Stimulated activated CD8-positive, alpha-beta memory T cell treated with anti-CD3 and anti-CD28 coated beads, Interleukin-7, amount 100 ng/mL, for 4 hours (primary cell): ENCODE measurements around the gene CUL4B.
"Not testable (repeated sequence)": the region's sequence is repeated elsewhere in the genome, so short reads cannot be mapped to it uniquely, and the experiment has no call there.

ENCODE experiments used
- DNase-seq, 2 donors: peaks; one replicate each; pipeline ENCODE4 v3.0.0-alpha.2; 2020; ENCODE audit warnings: low read depth in 2 of 2

CUL4B gene

DNA sequence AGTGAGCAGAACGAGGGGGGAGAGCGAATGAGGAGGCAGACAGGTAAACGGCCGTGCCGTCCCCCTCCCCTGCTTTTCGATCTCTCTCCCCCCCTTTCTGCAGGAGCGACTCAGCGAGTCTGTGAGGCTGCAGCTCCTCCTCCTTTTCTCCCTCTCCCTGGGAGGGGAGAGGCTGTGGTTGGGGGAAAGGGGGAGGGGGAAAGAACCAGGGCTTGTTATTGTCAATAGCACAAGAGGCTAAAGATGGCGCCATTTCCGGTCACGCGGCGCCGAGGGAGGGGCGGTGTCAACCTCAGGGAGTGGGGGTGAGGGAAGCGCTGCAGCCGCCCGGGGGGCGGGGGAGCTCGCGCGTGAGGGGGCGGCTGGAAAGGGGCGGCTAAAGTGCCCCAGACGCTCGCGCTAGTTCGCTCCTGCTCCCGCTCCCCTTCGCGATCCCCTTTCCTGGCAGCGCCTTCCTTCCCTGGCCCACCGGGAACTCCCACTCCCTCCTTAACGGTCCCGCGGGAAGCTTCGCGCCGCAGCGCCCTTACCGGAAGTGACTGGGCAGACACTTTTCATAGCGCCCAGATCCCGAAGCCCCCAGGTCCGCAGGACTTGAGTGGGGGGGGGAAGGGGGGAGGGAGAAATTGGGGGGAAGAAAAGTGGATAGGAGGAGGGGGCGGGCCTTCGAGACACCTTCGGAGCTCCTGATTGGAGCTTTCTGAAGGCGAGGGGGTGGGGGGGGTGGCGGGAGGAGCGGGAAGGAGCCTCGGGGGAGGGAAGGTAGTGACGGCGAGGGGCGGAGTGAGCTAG, at the start of gene CUL4B:
Gene CUL4B (minus strand): TSS at position 121 of the 792 bp plus-strand sequence. CDS start 324 bp downstream, outside the sequence.
- peak; percentile 84 to 89 for DNase-seq

DNA sequence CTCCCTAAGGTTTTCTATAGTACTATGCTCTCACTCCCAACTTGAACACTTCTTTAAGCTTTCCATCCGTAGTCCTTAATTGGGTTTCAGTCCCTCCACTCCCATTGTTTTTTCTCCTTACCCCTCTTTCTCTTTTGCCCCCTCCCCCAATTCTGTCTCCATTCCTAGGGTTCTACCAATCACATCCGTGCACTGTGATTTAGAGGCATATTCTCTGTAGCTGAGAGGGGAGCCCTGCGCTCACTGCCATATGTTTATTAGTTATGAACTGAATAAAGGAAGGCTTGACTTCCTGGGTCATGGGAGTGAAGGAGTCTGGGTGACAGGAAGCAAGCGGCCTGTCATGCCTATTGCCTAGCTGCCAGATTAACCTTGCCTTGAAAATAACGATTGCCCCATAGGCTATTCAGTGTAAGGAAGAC, 43.6 kb upstream of the CUL4B start:
- DNase-seq = peak in 1 of 2 donors; percentile 1

DNA sequence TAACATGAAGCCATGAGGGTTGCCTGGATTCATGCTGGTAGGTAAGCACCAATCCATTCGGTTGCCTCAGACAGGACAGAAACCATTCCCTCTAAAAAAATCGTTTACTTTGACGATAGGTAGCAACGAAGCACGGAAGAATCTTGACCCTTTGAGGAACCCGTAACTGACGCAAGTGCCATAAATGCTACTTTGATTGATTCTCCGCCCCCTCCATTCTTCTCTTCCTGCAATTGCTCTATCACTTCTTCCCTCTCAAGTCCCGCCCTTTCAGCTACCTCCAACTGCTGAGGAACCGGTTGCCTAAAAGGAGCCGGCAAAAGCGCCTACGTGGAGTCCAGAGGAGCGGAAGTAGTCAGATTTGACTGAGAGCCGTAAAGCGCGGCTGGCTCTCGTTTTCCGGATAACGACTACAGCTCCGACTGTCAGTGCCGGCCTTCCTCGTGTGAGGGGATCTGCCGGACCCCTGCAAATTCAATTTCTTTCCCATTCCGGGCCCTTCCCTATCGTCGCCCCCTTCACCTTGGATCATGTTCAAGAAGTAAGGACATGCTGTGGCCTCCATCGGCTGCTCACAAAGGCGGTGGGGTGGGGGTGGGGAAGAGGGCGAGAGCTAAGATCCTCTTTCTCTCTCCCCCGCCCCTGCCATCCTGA, 43.1 kb upstream of the CUL4B start, which contains the start of gene MCTS1:
Gene MCTS1 (plus strand): TSS at position 395 of the 654 bp plus-strand sequence. CDS start 136 bp downstream, at position 531.
- DNase-seq = peak; percentile 65 to 71

DNA sequence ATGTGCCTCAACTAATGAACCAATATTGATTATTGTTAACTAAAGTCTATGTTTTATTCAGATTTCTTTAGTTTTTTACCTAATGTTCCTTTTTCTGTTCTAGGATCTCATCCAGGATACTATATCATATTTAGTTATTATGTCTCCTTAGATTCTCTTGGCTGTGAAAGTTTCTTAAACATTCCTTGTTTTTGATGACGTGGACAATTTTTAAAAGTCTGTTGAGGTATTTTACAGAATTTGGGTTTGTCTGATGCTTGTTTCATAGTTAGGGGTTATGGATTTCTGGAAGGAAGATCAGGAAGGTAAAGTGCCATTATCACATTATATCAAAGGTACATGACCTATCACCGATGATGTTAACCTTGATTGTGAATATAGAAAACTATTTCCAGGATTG, 24.9 kb upstream of the CUL4B start:
- no peak for DNase-seq

DNA sequence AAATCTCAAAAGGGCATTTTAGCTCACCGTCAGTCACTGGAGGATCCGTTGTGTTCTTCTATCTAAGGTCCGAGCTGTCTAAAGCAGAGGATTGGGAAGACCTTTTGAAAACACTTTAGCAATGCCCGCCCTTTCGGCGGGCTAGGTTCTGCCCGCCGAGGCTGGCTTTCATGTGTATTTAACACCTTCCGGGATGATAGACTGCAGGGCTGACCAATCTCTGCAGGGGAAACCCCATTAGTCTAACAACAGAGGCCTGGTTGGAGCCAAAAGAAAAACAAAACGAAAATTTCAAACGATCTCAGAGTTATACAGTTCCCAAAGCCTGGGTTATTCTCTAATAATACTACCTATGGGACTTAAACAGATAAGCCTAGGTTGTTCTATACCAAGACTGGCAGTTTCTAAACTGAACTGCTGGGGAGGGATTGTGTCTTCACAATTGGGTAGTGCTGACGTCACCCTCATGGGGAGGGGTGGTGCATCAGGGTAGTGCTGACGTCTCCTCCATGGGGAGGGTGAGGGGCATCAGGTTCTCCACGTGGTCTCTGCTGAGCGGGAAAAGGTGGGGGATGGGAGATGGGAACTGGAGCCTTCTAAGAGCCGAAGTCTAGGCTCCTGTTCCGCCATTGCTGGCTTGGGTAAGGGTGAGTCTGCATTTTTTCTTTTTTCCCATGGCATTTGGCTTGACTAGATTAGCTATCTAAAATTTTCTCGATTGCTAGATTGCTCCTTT, 14.8 kb upstream of the CUL4B start:
- DNase-seq = no peak

DNA sequence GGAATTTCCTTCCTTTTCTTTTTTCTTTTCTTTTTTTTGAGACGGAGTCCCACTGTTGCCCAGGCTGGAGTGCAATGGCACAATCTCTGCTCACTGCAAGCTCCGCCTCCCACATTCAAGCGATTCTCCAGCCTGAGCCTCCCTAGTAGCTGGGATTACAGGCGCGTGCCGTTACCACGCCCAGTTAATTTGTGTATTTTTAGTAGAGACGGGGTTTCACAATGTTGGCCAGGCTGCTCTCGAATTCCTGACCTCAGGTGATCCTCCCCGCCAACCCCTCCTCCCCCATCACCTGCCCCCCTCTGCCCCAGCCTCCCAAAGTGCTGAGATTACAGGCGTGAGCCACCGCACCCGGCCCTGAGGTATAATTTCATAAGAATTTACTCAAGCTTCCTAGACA, 13.0 kb upstream of the CUL4B start:
- not testable (repeated sequence) for DNase-seq

DNA sequence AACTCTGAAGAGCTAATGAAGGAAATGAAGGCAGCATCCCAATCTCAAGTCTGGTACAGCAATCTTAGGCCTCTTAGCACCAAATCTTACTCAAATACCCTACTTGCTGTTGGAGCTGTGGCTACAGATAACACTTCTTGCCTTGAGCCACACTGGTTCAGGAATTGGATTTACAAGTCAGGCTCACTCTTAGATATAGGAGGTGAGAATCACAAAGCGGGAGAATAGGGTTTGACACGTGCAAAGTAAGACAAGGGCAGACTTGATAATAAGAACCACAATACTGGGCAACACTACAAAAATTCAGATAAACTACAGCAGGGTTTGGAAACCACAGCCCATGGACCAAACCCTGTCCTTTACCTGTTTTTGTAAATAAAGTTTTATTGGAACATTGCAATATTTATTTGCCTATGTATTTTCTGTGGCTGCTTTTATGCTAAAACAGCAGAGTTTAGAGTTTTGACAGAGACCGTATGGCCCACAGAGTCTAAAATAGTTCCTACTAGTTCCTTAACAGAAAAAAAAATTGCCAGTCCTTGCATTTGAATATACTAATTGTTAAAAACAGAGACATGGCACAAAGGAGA, 9.3 kb upstream of the CUL4B start:
- no peak for DNase-seq

DNA sequence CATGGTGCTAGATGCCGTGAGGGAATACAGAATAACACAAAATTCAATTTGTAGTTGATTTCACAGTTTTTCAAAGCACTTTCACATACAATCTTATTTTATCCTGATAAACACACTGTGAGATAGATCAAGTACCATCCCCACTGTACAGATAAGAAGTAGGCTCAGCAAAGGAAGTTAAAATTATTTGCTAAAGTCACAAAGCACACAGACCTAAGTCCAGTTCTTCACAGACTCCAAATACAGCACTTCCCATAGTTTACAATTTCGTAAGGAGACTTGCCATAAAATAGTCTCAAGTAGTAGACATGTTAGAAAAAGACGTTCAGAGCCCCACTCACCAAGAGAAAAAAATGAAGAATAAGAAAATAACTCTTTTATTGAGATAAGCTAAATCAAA, 7.8 kb upstream of the CUL4B start:
- DNase-seq = no peak

DNA sequence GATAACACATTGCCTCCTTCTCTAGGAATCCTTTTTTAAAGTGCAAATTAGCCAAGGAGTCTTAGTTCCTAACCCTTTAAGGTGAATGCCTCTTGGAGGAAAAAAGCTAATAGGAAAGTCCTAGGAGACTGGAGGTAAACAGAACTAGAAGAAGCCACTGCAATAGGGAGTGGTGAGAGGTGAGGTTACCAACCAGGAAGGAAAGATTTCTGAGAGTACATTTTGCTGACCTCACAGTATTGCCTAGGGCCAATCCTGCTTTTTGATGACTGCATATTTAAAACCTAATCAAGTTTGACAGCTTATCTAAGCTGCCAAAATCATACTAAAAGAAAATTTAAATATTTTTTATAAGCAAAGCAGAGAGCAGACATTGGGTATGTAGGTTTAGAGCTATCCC, 7.3 kb upstream of the CUL4B start:
- no peak for DNase-seq

DNA sequence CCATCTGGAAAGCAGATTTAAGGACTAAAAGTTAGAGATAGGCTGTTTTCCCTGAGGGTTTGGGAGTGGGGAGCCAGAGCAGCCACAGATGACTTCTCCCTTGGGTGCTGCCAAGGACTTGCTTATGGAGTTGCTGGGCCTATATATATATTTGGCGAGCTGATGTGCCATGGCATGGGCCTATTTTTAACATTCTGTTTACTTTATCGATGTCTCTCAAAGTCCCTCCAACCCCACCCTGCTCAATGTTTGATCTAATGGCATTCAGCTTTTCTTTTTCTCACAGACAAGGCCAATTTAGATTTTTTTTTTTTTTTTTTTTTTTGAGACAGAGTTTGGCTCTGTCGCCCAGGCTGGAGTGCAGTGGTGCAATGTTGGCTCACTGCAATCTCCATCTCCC, 6.1 kb upstream of the CUL4B start:
- no peak for DNase-seq

DNA sequence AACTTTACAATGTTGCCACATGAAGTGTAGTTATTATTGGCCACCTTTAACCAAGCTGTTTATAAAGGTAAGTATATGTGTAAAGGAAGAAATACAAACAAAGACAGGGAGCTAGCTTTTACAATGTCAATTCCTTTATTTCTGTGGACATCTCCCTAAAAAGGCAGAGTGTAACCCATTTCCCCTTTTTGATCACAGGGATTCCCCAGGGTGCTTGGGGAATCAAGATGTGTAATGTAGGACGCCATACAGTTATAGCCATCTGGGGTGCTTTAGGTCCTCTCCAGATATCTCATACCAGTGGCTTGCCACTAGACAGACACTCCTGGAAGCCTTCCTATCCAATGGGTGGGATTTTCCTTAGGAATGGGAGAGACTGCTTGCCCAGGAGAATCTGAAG, 4.2 kb upstream of the CUL4B start:
- no peak for DNase-seq

DNA sequence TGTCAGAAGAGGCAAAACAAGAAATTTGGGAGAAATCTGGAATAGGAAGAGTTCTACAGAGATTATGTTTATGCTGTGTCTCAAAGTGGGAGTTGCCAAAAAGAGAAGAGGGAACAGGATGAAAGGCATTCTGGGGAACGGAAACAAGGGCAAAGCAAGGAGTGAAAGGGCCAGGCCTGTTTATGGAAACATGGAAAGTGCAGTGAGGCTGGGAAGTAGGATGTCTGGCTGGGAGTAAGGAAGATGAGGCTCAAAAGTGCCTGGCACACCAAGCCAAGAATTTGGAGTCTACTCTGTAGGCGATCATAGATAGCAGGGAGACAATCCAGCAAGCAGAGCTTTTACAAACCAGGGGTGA, 1.8 kb upstream of the CUL4B start:
- no peak for DNase-seq

DNA sequence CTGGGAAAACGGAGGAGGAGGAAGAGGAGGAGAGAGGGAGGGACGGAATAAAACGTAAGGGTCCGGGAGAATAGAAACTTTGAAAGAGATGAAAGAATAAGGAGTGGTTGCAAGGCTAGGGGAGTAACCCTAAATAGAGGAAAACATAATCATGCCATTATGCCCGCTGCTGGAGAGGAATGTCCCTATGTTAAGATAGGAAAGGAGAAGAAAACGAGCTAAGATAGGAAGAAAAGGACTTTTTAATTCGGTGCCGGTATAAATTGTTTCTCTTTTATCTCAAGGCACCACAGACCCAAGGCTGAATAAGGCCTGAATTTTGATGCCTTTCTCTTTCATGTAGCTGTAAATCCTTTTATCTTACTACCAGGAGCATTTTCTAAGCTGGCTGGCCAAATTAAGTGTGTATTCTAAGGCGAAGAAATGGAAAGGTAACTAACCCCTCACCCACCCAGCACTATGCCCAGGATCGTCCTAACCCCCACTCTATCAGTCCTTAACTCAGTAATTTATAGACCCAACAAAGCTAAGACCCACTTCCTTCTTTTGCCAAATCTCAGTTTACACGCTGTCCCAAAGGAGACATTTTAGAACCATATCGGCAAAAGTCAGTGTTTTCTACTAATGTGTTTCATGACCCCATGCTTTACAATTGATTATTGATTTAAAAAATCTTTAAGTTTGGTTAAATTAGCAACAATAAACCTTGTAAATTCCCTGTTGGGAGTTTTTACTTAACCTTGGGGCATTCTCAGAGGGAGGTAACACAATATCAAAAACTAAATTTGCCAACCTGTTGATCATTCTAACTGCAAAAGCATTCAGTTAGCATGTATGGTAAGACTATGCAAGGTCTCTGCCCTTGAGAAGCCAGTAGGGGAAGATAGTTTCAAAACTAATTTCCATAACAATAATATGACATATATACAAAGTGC, 1.1 kb upstream of the CUL4B start:
- DNase-seq = no peak

DNA sequence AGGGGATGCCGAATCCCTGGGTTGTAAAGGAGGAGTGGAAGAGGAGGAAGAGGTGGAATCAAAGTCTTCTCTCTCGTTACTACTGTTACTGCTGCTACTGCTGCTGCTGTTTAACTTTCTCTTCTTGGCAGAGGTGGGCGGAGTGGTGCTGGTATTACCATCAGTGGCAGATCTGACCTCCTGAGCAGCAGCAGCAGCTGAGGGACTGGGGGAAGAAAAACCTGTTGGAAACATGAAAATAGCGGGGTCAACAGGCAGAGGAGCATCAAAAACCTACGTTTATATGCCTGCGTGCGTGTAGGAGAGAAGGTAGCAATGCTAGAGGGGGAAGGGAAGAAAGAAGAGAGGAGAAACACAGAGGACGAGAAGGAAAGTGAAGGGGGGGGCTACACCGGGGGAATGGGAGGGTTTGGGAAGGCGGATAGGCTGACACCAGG, 339 bp downstream of the CUL4B start:
- peak; percentile 9 to 15 for DNase-seq

DNA sequence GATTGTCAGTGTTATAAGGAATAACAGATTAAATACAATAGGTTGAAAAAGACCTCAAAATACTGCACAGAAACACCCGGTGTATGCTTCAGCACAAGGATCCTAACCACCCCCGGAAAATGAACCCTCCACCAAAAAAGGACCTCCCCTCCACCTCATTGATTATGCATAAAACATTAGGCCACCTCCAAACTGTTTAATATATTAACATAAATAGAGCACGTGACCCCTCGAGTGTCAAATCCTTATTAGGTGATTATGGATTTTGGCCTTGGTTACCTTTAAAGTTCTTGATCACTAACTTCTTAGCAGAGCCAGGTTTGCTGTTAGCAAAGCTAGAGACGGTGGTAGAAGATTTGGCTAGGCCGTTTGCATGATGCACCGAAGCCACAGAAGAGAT, 958 bp downstream of the CUL4B start:
- DNase-seq = no peak

DNA sequence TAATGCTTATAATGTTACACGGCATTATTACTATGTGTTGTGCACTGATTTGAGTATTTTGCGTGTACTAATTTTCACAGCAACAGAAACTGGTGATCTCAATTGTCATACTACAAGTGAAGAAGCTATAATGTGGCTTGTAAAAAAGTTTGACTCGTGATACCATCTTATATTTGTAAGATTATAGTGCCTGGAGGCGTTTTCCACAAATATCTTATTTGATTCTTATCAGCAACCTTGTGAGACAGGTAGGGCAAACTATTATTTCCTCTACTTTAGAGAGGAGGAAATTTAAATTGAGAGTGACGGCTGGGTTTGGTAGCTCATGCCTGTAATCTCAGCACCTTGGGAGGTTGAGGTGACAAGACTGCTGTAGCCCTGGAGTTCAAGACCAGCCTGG, 4.5 kb downstream of the CUL4B start:
- no peak for DNase-seq

DNA sequence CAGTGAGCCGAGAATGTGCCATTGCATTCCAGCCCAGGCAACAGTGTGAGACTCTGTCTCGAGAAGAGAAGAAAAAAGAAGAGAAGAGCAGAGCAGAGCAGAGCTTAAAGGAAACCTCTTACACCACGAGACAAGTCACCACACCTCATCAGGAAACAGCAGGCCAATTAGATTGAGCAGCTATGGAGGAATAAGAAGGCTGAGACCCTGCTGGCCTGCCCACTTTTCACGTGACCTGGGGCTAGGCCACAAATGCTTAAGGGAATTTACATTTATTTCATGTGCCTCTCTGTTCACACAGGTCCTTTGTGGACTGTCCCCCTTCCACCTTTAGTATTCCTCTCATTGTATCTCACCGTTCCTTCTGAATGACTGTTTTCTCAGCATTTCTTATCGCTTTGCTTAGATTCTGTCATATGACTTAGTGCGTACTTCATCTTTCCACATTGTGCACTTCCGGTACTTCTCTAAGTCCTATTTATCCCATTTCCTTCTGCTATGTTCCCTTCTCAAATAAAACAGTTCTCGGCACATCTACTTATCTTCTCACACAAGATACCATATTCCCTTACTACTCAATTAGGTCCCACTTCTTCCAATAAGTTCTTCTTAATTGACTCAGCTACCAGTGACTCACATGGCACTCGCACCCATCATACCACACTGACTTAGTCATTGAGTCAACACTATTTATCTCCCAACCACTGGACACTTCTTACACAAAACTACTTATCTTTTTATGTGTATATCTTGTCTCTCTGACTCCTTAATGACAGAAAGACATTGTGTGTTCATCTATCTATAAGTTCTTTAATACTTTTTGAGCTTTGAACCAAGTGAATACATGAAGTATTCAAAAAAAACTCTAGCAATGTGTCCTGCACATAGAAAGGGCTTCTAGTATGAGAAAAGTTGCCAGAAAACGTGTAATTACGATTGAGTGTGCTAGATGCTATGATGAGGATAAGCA, 11.0 kb downstream of the CUL4B start:
- no peak for DNase-seq

DNA sequence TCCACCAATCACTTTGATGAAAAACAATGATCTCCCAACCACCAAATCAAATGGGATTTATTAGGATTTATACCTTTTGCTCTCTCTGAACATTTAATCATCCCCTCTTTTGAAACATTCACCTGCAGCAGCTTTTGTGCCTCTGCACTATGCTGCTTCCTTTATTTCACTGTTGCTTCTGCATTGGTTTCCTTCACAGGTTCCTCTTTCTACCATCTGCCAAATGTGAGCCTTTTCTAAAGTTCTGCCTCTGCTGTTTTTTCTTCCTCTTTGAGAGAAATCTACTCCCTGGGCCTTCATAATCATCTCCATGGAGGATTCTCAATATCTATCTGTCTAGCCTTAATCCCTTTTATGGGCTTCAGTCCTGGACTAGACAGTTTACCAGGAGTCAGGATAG, 24.7 kb downstream of the CUL4B start:
- no peak for DNase-seq

DNA sequence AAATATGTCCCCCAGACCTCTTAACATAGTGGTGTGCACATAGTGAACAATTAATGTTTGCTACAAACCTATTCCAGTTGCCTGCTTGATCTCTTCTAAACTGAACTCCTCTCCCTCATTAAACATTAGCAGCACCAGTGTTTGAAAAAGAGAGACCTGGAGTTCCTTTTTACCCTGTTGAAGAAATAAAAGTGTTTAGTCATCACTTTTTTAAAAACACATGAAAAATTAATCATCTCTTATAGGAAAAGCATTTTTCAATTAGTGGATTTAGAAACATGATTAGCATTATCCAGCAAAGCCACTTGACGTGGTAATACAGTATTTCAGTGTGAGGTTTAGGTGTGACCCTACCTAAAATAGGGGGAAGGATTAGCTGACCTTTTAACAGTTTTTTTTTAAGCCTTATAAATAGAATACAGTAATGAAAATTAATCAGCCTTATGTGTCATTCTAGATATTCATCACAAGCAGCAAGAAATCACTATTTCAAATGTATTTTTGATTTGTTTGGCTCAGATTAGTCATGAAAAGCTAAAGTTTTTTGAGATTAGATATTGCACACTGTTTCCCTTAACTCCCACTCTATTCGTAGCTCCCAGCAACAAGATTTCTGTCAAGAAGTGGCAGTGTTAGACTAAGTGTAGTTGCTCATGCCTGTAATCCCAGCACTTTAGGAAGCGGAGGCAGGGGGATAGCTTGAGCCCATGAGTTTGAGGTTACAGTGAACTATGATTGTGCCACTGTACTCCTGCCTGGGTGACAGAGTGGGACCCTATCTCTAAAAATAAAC, 26.2 kb downstream of the CUL4B start:
- no peak for DNase-seq
